IPS-NIHi7 (cell line): Measurements from ENCODE around the gene PFKP.
A peak's percentile ranks its signal among the peaks of the same experiment; 100 is the strongest.

Source experiments
- DNase-seq: peaks from one replicate; pipeline ENCODE4 v3.0.0; 2012; ENCODE audit warnings: mixed read lengths; ENCODE audit errors: extremely low spot score

Gene PFKP

GRCh38 chr10:3116508-3117100, 49.3 kb downstream of the PFKP start:
- no peak for DNase-seq

GRCh38 chr10:3117486-3117885, 50.1 kb downstream of the PFKP start:
- DNase-seq: no peak

- DNase-seq: no peak
These were observed 51.3 kb downstream of the PFKP start for GRCh38 chr10:3118641-3119091.

GRCh38 chr10:3119796-3120459, 52.6 kb downstream of the PFKP start:
- peak; percentile 67 for DNase-seq

- no peak for DNase-seq
These were observed 54.7 kb downstream of the PFKP start for GRCh38 chr10:3122034-3122433.

GRCh38 chr10:3122486-3123205, 55.3 kb downstream of the PFKP start:
- no peak for DNase-seq

- DNase-seq: no peak
These were observed 56.4 kb downstream of the PFKP start for GRCh38 chr10:3123571-3124411.

GRCh38 chr10:3124412-3125175, 57.2 kb downstream of the PFKP start:
- no peak for DNase-seq

GRCh38 chr10:3125527-3126170, 58.3 kb downstream of the PFKP start:
- no peak for DNase-seq

GRCh38 chr10:3126249-3126648, 58.9 kb downstream of the PFKP start:
- DNase-seq: no peak

- no peak for DNase-seq
These were observed 59.5 kb downstream of the PFKP start for GRCh38 chr10:3126741-3127346.

- DNase-seq: no peak
These were observed 60.6 kb downstream of the PFKP start for GRCh38 chr10:3127921-3128320.

GRCh38 chr10:3128379-3129130, 61.2 kb downstream of the PFKP start:
- no peak for DNase-seq

- DNase-seq: no peak
These were observed 62.4 kb downstream of the PFKP start for GRCh38 chr10:3129581-3130340.

- no peak for DNase-seq
These were observed 63.8 kb downstream of the PFKP start for GRCh38 chr10:3131098-3131497.

GRCh38 chr10:3132036-3133025, 65.0 kb downstream of the PFKP start:
- DNase-seq: no peak

- DNase-seq: no peak
These were observed 66.6 kb downstream of the PFKP start for GRCh38 chr10:3133948-3134347.

- no peak for DNase-seq
These were observed 67.7 kb downstream of the PFKP start for GRCh38 chr10:3135006-3135405.
